ENCODE data around the gene CHRND. TPM values are rescaled to one million over a fixed set of nuclear protein-coding genes. Genes with fewer than 3 reads are reported as not detected.
A peak's percentile ranks its signal among the peaks of the same experiment; 100 is the strongest.

CHRND gene
- total and polyA plus RNA-seq, 4 donors: not detected

DNA sequence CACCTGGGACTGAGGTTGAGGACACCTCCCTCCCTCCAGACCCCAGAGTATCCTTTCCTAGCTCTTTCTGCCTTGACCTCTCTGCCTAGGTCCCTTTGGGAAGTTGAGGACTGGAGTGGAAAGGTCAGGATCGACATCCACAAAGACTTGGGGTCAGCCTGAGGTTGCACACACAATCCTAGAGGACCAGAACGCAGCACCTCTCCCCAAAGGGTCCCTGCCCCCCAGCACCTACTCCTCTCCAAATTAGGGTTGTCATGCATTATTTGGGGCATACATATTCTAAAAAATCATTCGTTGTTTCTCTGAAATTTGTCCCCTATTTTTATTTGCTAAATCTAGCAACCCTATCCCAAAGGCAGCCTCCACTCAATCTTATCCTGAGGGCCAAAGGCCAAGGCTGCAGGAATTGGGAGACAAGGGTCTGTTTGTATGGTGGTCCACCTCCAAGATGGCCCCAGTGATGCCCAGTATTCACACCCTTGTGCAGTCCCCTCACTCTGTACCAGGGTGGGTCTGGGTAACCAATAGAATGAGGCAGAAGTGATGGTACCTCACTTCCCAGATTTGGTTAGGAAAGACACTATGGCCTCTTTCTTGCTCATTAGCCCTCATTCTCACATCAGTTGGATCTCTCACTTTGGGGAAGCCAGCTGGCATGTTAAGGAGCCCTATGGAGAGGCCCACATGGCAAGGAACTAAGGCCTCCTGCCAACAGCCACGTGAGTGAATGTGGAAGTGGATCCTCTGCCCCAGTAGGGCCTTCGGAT is 10.0 kb downstream of the CHRND start (continued):
- TF ChIP-seq EGR1 (IDR thresholded peaks at IDR 0.05; ENCODE audit: low read depth in 2 of 2): no peak
- TF ChIP-seq HNF4G (IDR thresholded peaks at IDR 0.05): no peak
- no peak for TF ChIP-seq YY1 (IDR thresholded peaks at IDR 0.05)
- TF ChIP-seq JUND (IDR thresholded peaks at IDR 0.05): no peak

- Histone ChIP-seq H3K4me3 (ENCODE audit: low read depth in 1 of 3, low read length in 3 of 3) (no peak overlapping the region), H3K9ac (ENCODE audit: low read depth in 1 of 2, low read length in 2 of 2) (no peak overlapping the region), H3K27me3 (ENCODE audit: control insufficient read depth in 4 of 4, insufficient read depth in 4 of 4, low read length in 3 of 4) (no peaks in the 10 kb centered on the region), H3K9me3 (ENCODE audit: control insufficient read depth in 4 of 4, low read length in 3 of 4) (peaks cover 0 to 3% (median under 1%) of the 10 kb centered on the region in 4 donors), H3K27ac (ENCODE audit: low read depth in 1 of 2, low read length in 2 of 2) (no peak overlapping the region), H3K4me1 (ENCODE audit: control insufficient read depth in 4 of 4, insufficient read depth in 4 of 4, low read length in 3 of 4) (no peaks in the 10 kb centered on the region), H3K36me3 (ENCODE audit: control insufficient read depth in 4 of 4, insufficient read depth in 3 of 4, low read depth in 1 of 4, low read length in 3 of 4) (no peaks in the 10 kb centered on the region)
- TF ChIP-seq FOXA1 (IDR thresholded peaks at IDR 0.05) (no peak), REST (IDR thresholded peaks at IDR 0.05) (no peak), RAD21 (IDR thresholded peaks at IDR 0.05) (peak in 1 of 2 donors; percentile 56), ATF3 (IDR thresholded peaks at IDR 0.05) (no peak), HNF4A (conservative IDR thresholded peaks at IDR 0.05) (no peak), YY1 (IDR thresholded peaks at IDR 0.05) (no peak)
- TF ChIP-seq, protein P1, sequence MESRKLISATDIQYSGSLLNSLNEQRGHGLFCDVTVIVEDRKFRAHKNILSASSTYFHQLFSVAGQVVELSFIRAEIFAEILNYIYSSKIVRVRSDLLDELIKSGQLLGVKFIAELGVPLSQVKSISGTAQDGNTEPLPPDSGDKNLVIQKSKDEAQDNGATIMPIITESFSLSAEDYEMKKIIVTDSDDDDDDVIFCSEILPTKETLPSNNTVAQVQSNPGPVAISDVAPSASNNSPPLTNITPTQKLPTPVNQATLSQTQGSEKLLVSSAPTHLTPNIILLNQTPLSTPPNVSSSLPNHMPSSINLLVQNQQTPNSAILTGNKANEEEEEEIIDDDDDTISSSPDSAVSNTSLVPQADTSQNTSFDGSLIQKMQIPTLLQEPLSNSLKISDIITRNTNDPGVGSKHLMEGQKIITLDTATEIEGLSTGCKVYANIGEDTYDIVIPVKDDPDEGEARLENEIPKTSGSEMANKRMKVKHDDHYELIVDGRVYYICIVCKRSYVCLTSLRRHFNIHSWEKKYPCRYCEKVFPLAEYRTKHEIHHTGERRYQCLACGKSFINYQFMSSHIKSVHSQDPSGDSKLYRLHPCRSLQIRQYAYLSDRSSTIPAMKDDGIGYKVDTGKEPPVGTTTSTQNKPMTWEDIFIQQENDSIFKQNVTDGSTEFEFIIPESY (IDR thresholded peaks at IDR 0.05): no peak
- TF ChIP-seq, protein P2, sequence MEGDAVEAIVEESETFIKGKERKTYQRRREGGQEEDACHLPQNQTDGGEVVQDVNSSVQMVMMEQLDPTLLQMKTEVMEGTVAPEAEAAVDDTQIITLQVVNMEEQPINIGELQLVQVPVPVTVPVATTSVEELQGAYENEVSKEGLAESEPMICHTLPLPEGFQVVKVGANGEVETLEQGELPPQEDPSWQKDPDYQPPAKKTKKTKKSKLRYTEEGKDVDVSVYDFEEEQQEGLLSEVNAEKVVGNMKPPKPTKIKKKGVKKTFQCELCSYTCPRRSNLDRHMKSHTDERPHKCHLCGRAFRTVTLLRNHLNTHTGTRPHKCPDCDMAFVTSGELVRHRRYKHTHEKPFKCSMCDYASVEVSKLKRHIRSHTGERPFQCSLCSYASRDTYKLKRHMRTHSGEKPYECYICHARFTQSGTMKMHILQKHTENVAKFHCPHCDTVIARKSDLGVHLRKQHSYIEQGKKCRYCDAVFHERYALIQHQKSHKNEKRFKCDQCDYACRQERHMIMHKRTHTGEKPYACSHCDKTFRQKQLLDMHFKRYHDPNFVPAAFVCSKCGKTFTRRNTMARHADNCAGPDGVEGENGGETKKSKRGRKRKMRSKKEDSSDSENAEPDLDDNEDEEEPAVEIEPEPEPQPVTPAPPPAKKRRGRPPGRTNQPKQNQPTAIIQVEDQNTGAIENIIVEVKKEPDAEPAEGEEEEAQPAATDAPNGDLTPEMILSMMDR (IDR thresholded peaks at IDR 0.05; ENCODE audit: low read depth, low read length, missing input control): peak; percentile 25
- DNase-seq (ENCODE audit: low spot score): no peak
- WGBS: 69% methylated on average over 5 of the region's 5 CpGs
Measured at GRCh38 chr2:232537079-232537478, 11.1 kb downstream of the CHRND start.

- no peak for DNase-seq (ENCODE audit: low spot score)
- Histone ChIP-seq H3K9me3 (ENCODE audit: control insufficient read depth in 4 of 4, low read length in 3 of 4) (peaks cover 0 to 3% (median under 1%) of the 10 kb centered on the region in 4 donors), H3K9ac (ENCODE audit: low read depth in 1 of 2, low read length in 2 of 2) (no peak overlapping the region), H3K27me3 (ENCODE audit: control insufficient read depth in 4 of 4, insufficient read depth in 4 of 4, low read length in 3 of 4) (no peaks in the 10 kb centered on the region), H3K4me1 (ENCODE audit: control insufficient read depth in 4 of 4, insufficient read depth in 4 of 4, low read length in 3 of 4) (no peaks in the 10 kb centered on the region), H3K4me3 (ENCODE audit: low read depth in 1 of 3, low read length in 3 of 3) (no peak overlapping the region), H3K27ac (ENCODE audit: low read depth in 1 of 2, low read length in 2 of 2) (no peak overlapping the region), H3K36me3 (ENCODE audit: control insufficient read depth in 4 of 4, insufficient read depth in 3 of 4, low read depth in 1 of 4, low read length in 3 of 4) (no peaks in the 10 kb centered on the region)
- WGBS: 73% methylated on average over 4 of the region's 4 CpGs
- TF ChIP-seq HNF4G (IDR thresholded peaks at IDR 0.05) (no peak), FOXA1 (IDR thresholded peaks at IDR 0.05) (no peak), REST (IDR thresholded peaks at IDR 0.05) (no peak), EGR1 (IDR thresholded peaks at IDR 0.05; ENCODE audit: low read depth in 2 of 2) (no peak), NR2F2 (IDR thresholded peaks at IDR 0.05) (no peak), FOXA2 (IDR thresholded peaks at IDR 0.05) (no peak), SP1 (IDR thresholded peaks at IDR 0.05) (no peak), ATF3 (IDR thresholded peaks at IDR 0.05) (no peak)
- TF ChIP-seq, protein P1 (IDR thresholded peaks at IDR 0.05): no peak
Measured at GRCh38 chr2:232537499-232537898, 11.5 kb downstream of the CHRND start.

All from liver (tissue), 9 donors.